Neutrophil (primary cell): ENCODE results near the gene TTC7B.
"Not testable (repeated sequence)": the region's sequence is repeated elsewhere in the genome, so short reads cannot be mapped to it uniquely, and the experiment has no call there.

Experiments
- H3K27ac ChIP-seq: fragments of 200-600 bp; sonication (generic); 2 replicates; pipeline ENCODE4 v1.5.1; 2016; ENCODE audit warnings: mild to moderate bottlenecking, moderate library complexity
- H3K27me3 ChIP-seq: fragments of 200-600 bp; sonication (generic); 2 replicates; pipeline ENCODE4 v1.6.0; 2016; ENCODE audit warnings: mild to moderate bottlenecking
- H3K36me3 ChIP-seq: fragments of 200-600 bp; sonication (generic); 2 replicates; pipeline ENCODE4 v1.5.1; 2017
- H3K4me1 ChIP-seq, 2 experiments: fragments of 200-600 bp in 1 of 2; sonication (generic) in 1 of 2; 1 replicate in 1 of 2; 2 replicates in 1 of 2; pipeline versions ENCODE4 v1.5.1 to v1.6.1; 2013 to 2016; ENCODE audit warnings: low read depth in 1 of 2, low read length in 1 of 2, mild to moderate bottlenecking in 1 of 2, moderate library complexity in 1 of 2; ENCODE audit not compliant: control insufficient read depth in 1 of 2, insufficient read depth in 1 of 2
- H3K4me3 ChIP-seq, 2 experiments: fragments of 200-600 bp in 1 of 2; sonication (generic) in 1 of 2; 1 replicate in 1 of 2; 2 replicates in 1 of 2; pipeline ENCODE4 v1.5.1; 2013 to 2016; ENCODE audit warnings: low read depth in 1 of 2, low read length in 1 of 2, mild to moderate bottlenecking in 1 of 2, moderate library complexity in 1 of 2
- H3K9me3 ChIP-seq: fragments of 200-600 bp; sonication (generic); 2 replicates; pipeline ENCODE4 v1.5.1; 2016
- CTCF ChIP-seq: fragments of 200-600 bp; sonication (generic); IDR thresholded peaks from 2 replicates; pipeline ENCODE4 v1.5.1; 2016; ENCODE audit warnings: antibody characterized with exemption

Gene TTC7B

GRCh38 chr14:90828642-90829487 is 12.6 kb upstream of the TTC7B start:
- H3K27me3 ChIP-seq, result no peaks in the 10 kb centered on the region
- peaks cover 6% of the 10 kb centered on the region for H3K9me3 ChIP-seq
- no peak for TF ChIP-seq CTCF
- peaks cover 17 to 19% of the 10 kb centered on the region in 2 experiments for H3K4me1 ChIP-seq
- peak overlapping the region; percentile 64 to 66 for H3K4me3 ChIP-seq
- H3K27ac ChIP-seq, result peak overlapping the region; percentile 80
- no peaks in the 10 kb centered on the region for H3K36me3 ChIP-seq

- Histone ChIP-seq H3K36me3 (no peaks in the 10 kb centered on the region), H3K27me3 (no peaks in the 10 kb centered on the region), H3K27ac (peak overlapping the region; percentile 80), H3K4me1 (peaks cover 17 to 19% of the 10 kb centered on the region in 2 experiments), H3K9me3 (peaks cover 14% of the 10 kb centered on the region), H3K4me3 (peak overlapping the region; percentile 64 to 66)
- TF ChIP-seq CTCF, result no peak
Measured at GRCh38 chr14:90827919-90828610, 11.8 kb upstream of the TTC7B start.

GRCh38 chr14:90823542-90823941 is 7.3 kb upstream of the TTC7B start:
- H3K27me3 ChIP-seq, result not testable (repeated sequence)
- peaks cover 10 to 14% of the 10 kb centered on the region in 2 experiments for H3K4me1 ChIP-seq
- peaks cover 18% of the 10 kb centered on the region for H3K9me3 ChIP-seq

GRCh38 chr14:90820958-90821357 is 4.7 kb upstream of the TTC7B start:
- H3K4me3 ChIP-seq, result no peak overlapping the region
- TF ChIP-seq CTCF, result no peak
- peaks cover 18% of the 10 kb centered on the region for H3K9me3 ChIP-seq
- H3K36me3 ChIP-seq, result no peaks in the 10 kb centered on the region
- peaks cover 5 to 6% of the 10 kb centered on the region in 2 experiments for H3K4me1 ChIP-seq
- H3K27ac ChIP-seq, result no peak overlapping the region
- H3K27me3 ChIP-seq, result no peaks in the 10 kb centered on the region

More at GRCh38 chr14:90823542-90823941, 7.3 kb upstream of the TTC7B start:
- H3K27ac ChIP-seq, H3K4me3 ChIP-seq, H3K36me3 ChIP-seq: not testable (repeated sequence)

- H3K27ac ChIP-seq, result no peak overlapping the region
- no peak overlapping the region for H3K4me3 ChIP-seq
- no peak for TF ChIP-seq CTCF
- no peaks in the 10 kb centered on the region for H3K36me3 ChIP-seq
- H3K27me3 ChIP-seq, result peaks cover 6% of the 10 kb centered on the region
- H3K4me1 ChIP-seq, result peaks cover 15% of the 10 kb centered on the region in 2 experiments
- H3K9me3 ChIP-seq, result peaks cover 18% of the 10 kb centered on the region
Measured at GRCh38 chr14:90819734-90820393, 3.6 kb upstream of the TTC7B start.
